ENCODE results near the gene MAJIN.
"Not testable (repeated sequence)": the region's sequence is repeated elsewhere in the genome, so short reads cannot be mapped to it uniquely, and the experiment has no call there.

MAJIN gene

DNA sequence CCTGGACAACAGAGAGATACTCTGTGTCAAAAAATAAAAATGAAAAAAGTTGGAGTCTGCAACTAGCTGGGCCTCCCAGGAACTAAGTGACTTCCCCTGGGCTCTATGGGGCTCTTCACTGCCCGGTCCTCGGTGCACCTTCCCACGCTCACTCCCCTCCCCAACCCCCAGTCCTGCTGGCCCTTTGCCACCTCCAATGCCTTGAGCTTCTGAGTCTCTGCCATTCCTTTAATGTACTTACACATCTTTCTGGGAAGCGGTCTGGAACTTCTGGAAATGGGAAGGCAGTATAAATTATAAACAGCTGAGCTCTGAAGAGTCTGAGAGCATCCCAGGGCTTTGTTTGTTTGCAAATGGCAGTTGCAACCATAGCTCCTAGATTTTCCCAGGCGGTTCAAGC is 30.8 kb upstream of the MAJIN start:
- H3K27ac Mint-ChIP-seq: no peak overlapping the region
- H3K36me3 Mint-ChIP-seq (ENCODE audit: low read depth): no peaks in the 10 kb centered on the region
- no peak overlapping the region for H3K4me3 Mint-ChIP-seq
- H3K9me3 Mint-ChIP-seq: no peaks in the 10 kb centered on the region
- peaks cover 9% of the 10 kb centered on the region for H3K4me1 Mint-ChIP-seq (ENCODE audit: low read depth)
- H3K27me3 Mint-ChIP-seq: peaks cover 8% of the 10 kb centered on the region
- intact Hi-C loops (cut with micrococcal nuclease): no loop called here

DNA sequence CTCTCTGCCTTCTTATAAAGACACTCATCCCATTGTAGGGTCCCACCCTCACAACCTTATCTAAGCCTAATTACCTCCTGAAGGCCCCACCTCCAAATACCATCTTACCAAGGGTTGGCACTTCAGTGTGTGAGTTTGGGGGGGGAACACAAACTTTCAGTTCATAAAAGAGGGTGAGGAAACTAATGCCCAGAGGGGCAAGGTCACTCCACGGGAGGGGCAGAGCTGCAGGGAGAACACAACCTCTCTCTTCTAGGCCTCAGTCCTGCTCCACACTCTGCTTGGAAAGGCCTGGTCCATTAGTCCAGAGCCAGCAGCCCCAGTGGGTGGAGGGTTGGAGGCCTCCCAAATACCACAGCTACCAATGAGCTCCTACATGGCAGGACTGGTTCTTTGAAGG is 27.6 kb upstream of the MAJIN start:
- no peak overlapping the region for H3K27ac Mint-ChIP-seq

GRCh38 chr11:64998690-64999431 is 27.0 kb upstream of the MAJIN start:
- Mint-ChIP-seq H3K27me3 (peaks cover 4% of the 10 kb centered on the region), H3K4me3 (no peak overlapping the region)

More for the DNA sequence above, 27.6 kb upstream of the MAJIN start:
- Mint-ChIP-seq H3K27me3 (peaks cover 3% of the 10 kb centered on the region), H3K9me3 (no peaks in the 10 kb centered on the region), H3K4me1 (ENCODE audit: low read depth) (peaks cover 24% of the 10 kb centered on the region), H3K4me3 (no peak overlapping the region), H3K36me3 (ENCODE audit: low read depth) (no peaks in the 10 kb centered on the region)
- intact Hi-C loops (cut with micrococcal nuclease): loop anchor here (5.0 kb wide), 1 partner anchor 152 kb away; no protein-coding TSS in a partner anchor

DNA sequence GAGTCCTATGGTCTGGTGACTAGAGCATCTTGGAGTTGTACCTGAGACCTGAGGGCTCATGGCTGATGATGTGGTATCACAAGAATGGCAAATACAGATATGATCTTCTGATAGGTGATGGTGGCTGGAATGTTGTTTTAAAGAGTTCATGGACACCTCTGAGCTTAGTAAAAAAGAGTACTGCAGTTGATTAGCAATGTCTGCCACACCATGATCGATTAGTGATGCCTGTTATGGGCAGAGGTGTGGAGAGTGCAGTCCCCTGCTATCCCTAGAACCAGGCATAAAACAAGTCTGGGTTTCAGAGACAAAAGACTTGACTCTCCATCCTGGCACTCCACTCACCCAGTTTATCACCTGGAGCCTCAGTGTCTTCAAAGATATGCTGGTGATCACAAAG is 26.2 kb upstream of the MAJIN start:
- intact Hi-C loops (cut with micrococcal nuclease): loop anchor here (5.0 kb wide), 1 partner anchor 151 kb away; no protein-coding TSS in a partner anchor
- H3K27me3 Mint-ChIP-seq: peaks cover 3% of the 10 kb centered on the region
- peak overlapping the region; percentile 68 for H3K27ac Mint-ChIP-seq
- peaks cover 11% of the 10 kb centered on the region for H3K36me3 Mint-ChIP-seq (ENCODE audit: low read depth)
- H3K4me1 Mint-ChIP-seq (ENCODE audit: low read depth): peaks cover 28% of the 10 kb centered on the region
- no peaks in the 10 kb centered on the region for H3K9me3 Mint-ChIP-seq
- no peak overlapping the region for H3K4me3 Mint-ChIP-seq

More at GRCh38 chr11:64998690-64999431, 27.0 kb upstream of the MAJIN start:
- H3K9me3 Mint-ChIP-seq: no peaks in the 10 kb centered on the region
- peaks cover 24% of the 10 kb centered on the region for H3K4me1 Mint-ChIP-seq (ENCODE audit: low read depth)
- peak overlapping the region; percentile 68 for H3K27ac Mint-ChIP-seq
- H3K36me3 Mint-ChIP-seq (ENCODE audit: low read depth): peaks cover 5% of the 10 kb centered on the region
- intact Hi-C loops (cut with micrococcal nuclease): loop anchor here (5.0 kb wide), 1 partner anchor 152 kb away; no protein-coding TSS in a partner anchor

- intact Hi-C loops (cut with micrococcal nuclease): loop anchor here (5.0 kb wide), 1 partner anchor 150 kb away; no protein-coding TSS in a partner anchor
- peaks cover 5% of the 10 kb centered on the region for H3K27me3 Mint-ChIP-seq
- H3K4me3 Mint-ChIP-seq: peak within 1 kb of the TSS; percentile 88
- H3K36me3 Mint-ChIP-seq (ENCODE audit: low read depth): peaks cover 24% of the 10 kb centered on the region
- peaks cover 31% of the 10 kb centered on the region for H3K4me1 Mint-ChIP-seq (ENCODE audit: low read depth)
- H3K9me3 Mint-ChIP-seq: no peaks in the 10 kb centered on the region
- H3K27ac Mint-ChIP-seq: peak within 1 kb of the TSS; percentile 85
Measured at GRCh38 chr11:64996710-64997380, 24.9 kb upstream of the MAJIN start, which contains the start of gene BATF2. Gene BATF2, minus strand, starts transcription at chr11:64996971. Its CDS starts 57 bp downstream, at chr11:64996914.

- Mint-ChIP-seq H3K4me3 (peak overlapping the region; percentile 88), H3K27ac (peak overlapping the region; percentile 85), H3K27me3 (peaks cover 5% of the 10 kb centered on the region), H3K9me3 (no peaks in the 10 kb centered on the region), H3K36me3 (ENCODE audit: low read depth) (peaks cover 29% of the 10 kb centered on the region), H3K4me1 (ENCODE audit: low read depth) (peaks cover 37% of the 10 kb centered on the region)
- intact Hi-C loops (cut with micrococcal nuclease): loop anchor here (5.0 kb wide), 1 partner anchor 149 kb away; no protein-coding TSS in a partner anchor
Measured at GRCh38 chr11:64996327-64996709, 24.4 kb upstream of the MAJIN start.

DNA sequence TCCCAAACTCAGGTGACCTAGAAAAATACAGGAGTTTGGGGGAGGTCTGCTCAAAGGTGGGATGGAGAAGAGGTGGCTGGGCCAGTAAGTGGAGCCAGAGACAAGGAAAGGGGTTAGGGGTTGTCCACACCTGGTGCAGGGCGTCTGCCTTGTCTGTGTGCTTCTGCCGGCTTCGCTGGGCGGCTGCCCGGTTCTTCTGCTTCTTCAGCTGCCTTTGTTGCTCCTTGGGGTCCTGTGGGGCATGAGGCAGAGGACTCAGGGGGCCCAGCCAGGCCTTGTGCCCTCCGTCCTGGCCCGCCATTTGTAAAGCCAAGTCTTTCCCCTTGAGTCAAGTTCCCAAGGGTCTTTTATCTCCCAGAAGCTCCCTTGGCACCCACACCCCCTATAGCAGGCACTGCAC is 22.4 kb upstream of the MAJIN start:
- Mint-ChIP-seq H3K9me3 (no peaks in the 10 kb centered on the region), H3K4me1 (ENCODE audit: low read depth) (peaks cover 54% of the 10 kb centered on the region), H3K4me3 (no peak overlapping the region), H3K27me3 (peaks cover 5% of the 10 kb centered on the region), H3K27ac (no peak overlapping the region), H3K36me3 (ENCODE audit: low read depth) (peaks cover 31% of the 10 kb centered on the region)
- intact Hi-C loops (cut with micrococcal nuclease): no loop called here

DNA sequence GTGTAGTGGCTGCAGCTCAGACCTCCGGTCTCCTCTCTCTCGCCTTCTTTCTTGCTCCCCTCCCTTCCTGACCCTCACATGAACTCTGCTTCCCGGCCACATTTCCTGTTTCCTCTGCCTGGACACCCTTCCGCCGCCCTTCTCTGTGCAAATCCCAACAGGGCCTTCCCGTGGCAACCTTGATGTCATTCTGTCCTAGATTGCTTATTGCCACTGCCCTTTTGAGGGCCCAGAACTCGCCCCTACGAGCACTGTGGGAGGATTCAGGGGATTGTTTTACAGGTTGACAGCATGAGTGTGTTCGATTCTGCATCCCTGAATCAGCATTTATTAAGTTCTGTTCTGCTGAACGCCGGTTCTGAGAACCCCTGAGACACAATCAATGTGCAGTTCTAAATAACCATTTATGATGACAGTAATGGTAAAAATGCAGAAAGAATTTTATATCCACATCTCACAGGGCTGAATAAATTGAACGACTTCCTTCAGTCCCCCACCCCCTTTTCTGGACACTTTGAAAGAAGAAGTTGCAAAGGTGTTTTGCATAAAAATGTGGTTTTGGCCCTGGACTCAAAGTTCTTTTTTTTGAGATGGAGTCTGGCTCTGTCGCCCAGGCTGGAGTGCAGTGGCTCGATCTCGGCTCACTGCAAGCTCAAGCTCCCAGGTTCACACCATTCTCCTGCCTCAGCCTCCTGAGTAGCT is 18.5 kb upstream of the MAJIN start:
- intact Hi-C loops (cut with micrococcal nuclease): no loop called here
- Mint-ChIP-seq H3K4me3 (no peak overlapping the region), H3K9me3 (no peaks in the 10 kb centered on the region), H3K36me3 (ENCODE audit: low read depth) (peaks cover 39% of the 10 kb centered on the region), H3K27me3 (peaks cover 5% of the 10 kb centered on the region), H3K4me1 (ENCODE audit: low read depth) (peaks cover 52% of the 10 kb centered on the region), H3K27ac (no peak overlapping the region)

- Mint-ChIP-seq H3K9me3 (no peaks in the 10 kb centered on the region), H3K4me3 (no peak overlapping the region), H3K27me3 (peaks cover 5% of the 10 kb centered on the region), H3K36me3 (ENCODE audit: low read depth) (peaks cover 39% of the 10 kb centered on the region), H3K27ac (peak overlapping the region; percentile 12), H3K4me1 (ENCODE audit: low read depth) (peaks cover 62% of the 10 kb centered on the region)
- intact Hi-C loops (cut with micrococcal nuclease): no loop called here
Measured at GRCh38 chr11:64989416-64989815, 17.5 kb upstream of the MAJIN start.

DNA sequence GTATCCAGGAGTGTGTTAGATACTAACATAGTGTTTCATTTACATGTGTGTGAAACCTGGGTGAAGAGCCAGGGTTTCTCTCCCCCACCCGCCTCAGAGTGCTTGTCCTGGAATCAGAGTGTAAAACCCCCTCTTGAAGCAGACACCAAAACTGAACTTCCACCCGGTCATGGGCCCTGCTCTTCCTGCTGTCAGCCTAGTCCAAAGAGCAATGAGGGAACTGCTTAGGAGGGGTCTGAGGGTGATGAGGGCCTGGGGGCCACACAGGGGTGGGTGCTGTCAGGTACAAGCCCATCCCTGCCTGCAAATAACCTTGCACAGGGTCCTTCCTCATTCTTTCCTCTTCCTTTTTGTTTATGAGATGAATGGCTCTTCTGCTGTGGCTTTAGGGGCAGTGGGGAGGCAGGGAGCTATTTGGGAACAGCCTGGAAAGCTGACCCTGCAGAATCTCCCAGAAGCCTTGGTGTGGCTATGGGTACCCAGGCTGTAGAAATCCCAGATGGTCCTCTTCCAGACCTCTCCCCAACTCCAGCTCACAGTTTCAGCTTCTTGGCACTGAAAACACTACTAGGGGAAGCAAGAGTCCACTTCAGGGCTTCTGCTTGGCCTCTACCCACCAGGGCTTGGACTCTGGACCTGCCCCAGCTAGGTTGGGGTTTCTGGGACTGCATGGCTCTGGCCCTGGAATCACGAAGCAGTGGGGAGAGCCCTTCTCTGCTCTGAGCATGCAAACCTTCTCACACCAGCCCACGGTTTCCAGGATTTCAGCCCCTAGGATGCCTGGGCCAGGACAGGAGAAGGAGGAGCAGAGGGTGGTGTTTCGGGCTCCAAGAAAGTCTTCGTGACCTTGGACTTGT is 16.3 kb upstream of the MAJIN start:
- H3K36me3 Mint-ChIP-seq (ENCODE audit: low read depth): peaks cover 28% of the 10 kb centered on the region
- intact Hi-C loops (cut with micrococcal nuclease): no loop called here
- no peaks in the 10 kb centered on the region for H3K9me3 Mint-ChIP-seq
- H3K27me3 Mint-ChIP-seq: peaks cover 3% of the 10 kb centered on the region
- peaks cover 67% of the 10 kb centered on the region for H3K4me1 Mint-ChIP-seq (ENCODE audit: low read depth)
- no peak overlapping the region for H3K27ac Mint-ChIP-seq
- no peak overlapping the region for H3K4me3 Mint-ChIP-seq

DNA sequence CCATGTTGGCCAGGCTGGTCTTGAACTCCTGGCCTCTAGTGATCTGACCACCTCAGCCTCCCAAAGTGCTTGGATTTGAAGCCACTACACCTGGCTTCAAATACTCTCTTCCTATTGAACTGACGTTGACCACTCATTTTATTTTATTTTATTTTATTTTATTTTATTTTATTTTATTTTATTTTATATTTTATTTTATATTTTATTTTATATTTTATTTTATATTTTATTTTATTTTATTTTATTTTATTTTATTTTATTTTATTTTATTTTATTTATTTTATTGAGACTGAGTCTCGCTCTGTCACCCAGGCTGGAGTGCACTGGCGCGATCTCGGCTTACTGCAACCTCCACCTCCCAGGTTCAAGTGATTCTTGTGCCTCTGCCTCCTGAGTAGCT is 11.4 kb upstream of the MAJIN start:
- H3K4me3 Mint-ChIP-seq; H3K36me3 Mint-ChIP-seq (ENCODE audit: low read depth); H3K27ac Mint-ChIP-seq; intact Hi-C loops (cut with micrococcal nuclease); H3K9me3 Mint-ChIP-seq: not testable (repeated sequence)
- Mint-ChIP-seq H3K4me1 (ENCODE audit: low read depth) (peaks cover 36% of the 10 kb centered on the region), H3K27me3 (peaks cover 16% of the 10 kb centered on the region)

GRCh38 chr11:64976651-64977050 is 4.7 kb upstream of the MAJIN start:
- Mint-ChIP-seq H3K27ac (no peak overlapping the region), H3K4me1 (ENCODE audit: low read depth) (peaks cover 5% of the 10 kb centered on the region), H3K9me3 (no peaks in the 10 kb centered on the region), H3K36me3 (ENCODE audit: low read depth) (no peaks in the 10 kb centered on the region), H3K4me3 (no peak overlapping the region), H3K27me3 (peaks cover 42% of the 10 kb centered on the region)
- intact Hi-C loops (cut with micrococcal nuclease): no loop called here

DNA sequence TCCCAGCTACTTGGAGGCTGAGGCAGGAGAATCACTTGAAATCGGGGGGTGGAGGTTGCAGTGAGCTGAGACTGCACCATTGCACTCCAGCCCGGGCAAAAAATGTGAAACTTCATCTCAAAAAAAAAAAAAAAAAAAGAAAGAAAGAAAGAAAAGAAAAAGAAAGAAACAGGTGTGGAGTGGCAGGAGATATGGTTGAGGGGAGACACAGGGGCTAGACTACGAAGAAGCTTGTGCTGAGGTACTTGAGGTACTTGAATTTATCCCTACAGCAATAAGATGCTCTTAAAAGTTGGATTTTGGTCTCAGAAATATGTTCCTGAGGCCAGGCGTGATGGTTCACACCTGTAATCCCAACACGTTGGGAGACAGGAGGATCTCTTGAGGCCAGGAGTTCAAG is 2.2 kb upstream of the MAJIN start:
- H3K27me3 Mint-ChIP-seq: peaks cover 59% of the 10 kb centered on the region
- intact Hi-C loops (cut with micrococcal nuclease): no loop called here
- H3K27ac Mint-ChIP-seq: no peak overlapping the region
- no peaks in the 10 kb centered on the region for H3K36me3 Mint-ChIP-seq (ENCODE audit: low read depth)
- H3K4me3 Mint-ChIP-seq: no peak overlapping the region
- no peaks in the 10 kb centered on the region for H3K4me1 Mint-ChIP-seq (ENCODE audit: low read depth)
- no peaks in the 10 kb centered on the region for H3K9me3 Mint-ChIP-seq

Data from dendritic cell treated with granulocyte-macrophage colony-stimulating factor and Interleukin-4, amounts not matched to agents 40 ng/mL and 50 ng/mL, for 4 days (primary cell).